ENCODE data around the gene COX6A1.

COX6A1 gene

GRCh38 chr12:120460157-120460556 is 22.2 kb downstream of the COX6A1 start (continued):
- TF ChIP-seq POU6F1 (CRISPR knock-in tag; IDR thresholded peaks at IDR 0.05; ENCODE audit: borderline replicate concordance, low read depth) (no peak), ARNTL (CRISPR knock-in tag; IDR thresholded peaks at IDR 0.05; ENCODE audit: borderline replicate concordance, low read depth) (no peak), ZNF8 (CRISPR knock-in tag; IDR thresholded peaks at IDR 0.05) (no peak), RARB (CRISPR knock-in tag; IDR thresholded peaks at IDR 0.05) (no peak)

GRCh38 chr12:120462099-120462640 is 24.3 kb downstream of the COX6A1 start:
- ATAC-seq: no peak
- TF ChIP-seq ZNF565 (CRISPR knock-in tag; conservative IDR thresholded peaks at IDR 0.05; ENCODE audit: low read depth): no peak
- TF ChIP-seq CSRNP3 (CRISPR knock-in tag; IDR thresholded peaks at IDR 0.05): no peak
- no peak for TF ChIP-seq CSDC2 (CRISPR knock-in tag; IDR thresholded peaks at IDR 0.05)
- no peak for TF ChIP-seq ZNF70 (CRISPR knock-in tag; IDR thresholded peaks at IDR 0.05)
- no peak for TF ChIP-seq CREB5 (CRISPR knock-in tag; IDR thresholded peaks at IDR 0.05; ENCODE audit: low read depth)
- TF ChIP-seq TSHZ2 (CRISPR knock-in tag; IDR thresholded peaks at IDR 0.05): no peak
- TF ChIP-seq ESRRG (CRISPR knock-in tag; IDR thresholded peaks at IDR 0.05): no peak
- no peak for TF ChIP-seq SNAI2 (CRISPR knock-in tag; IDR thresholded peaks at IDR 0.05)
- no peak for TF ChIP-seq ZFP3 (CRISPR knock-in tag; IDR thresholded peaks at IDR 0.05)
- no peak for TF ChIP-seq PATZ1 (CRISPR knock-in tag; IDR thresholded peaks at IDR 0.05; ENCODE audit: borderline replicate concordance)
- TF ChIP-seq TOX (CRISPR knock-in tag; IDR thresholded peaks at IDR 0.05; ENCODE audit: borderline replicate concordance): no peak
- TF ChIP-seq TCF4 (CRISPR knock-in tag; IDR thresholded peaks at IDR 0.05; ENCODE audit: borderline replicate concordance): no peak
- TF ChIP-seq BACH2 (CRISPR knock-in tag; IDR thresholded peaks at IDR 0.05; ENCODE audit: borderline replicate concordance): no peak
- no peak for TF ChIP-seq OSR1 (CRISPR knock-in tag; IDR thresholded peaks at IDR 0.05)
- no peak for TF ChIP-seq ZC3H10 (CRISPR knock-in tag; IDR thresholded peaks at IDR 0.05)
- TF ChIP-seq ARNTL (CRISPR knock-in tag; IDR thresholded peaks at IDR 0.05; ENCODE audit: borderline replicate concordance, low read depth): no peak
- TF ChIP-seq GLIS3 (CRISPR knock-in tag; IDR thresholded peaks at IDR 0.05): no peak
- TF ChIP-seq ZFP30 (CRISPR knock-in tag; IDR thresholded peaks at IDR 0.05): no peak

- ATAC-seq: no peak
- TF ChIP-seq ARNTL (CRISPR knock-in tag; IDR thresholded peaks at IDR 0.05; ENCODE audit: borderline replicate concordance, low read depth): no peak
Observed at GRCh38 chr12:120463712-120464111, 25.8 kb downstream of the COX6A1 start.
